Lung (tissue), 16 donors: ENCODE data around the gene SPANXN2. TPM values are rescaled to one million over a fixed set of nuclear protein-coding genes. Genes with fewer than 3 reads are reported as not detected.
"Not testable (repeated sequence)": the region's sequence is repeated elsewhere in the genome, so short reads cannot be mapped to it uniquely, and the experiment has no call there.

Experiments used
- ATAC-seq: fragments of 200-7000 bp; cut with Tn5 transposase; one replicate; pipeline ENCODE4 v1.9.1; 2020; ENCODE audit warnings: moderate number of reproducible peaks; ENCODE audit not compliant: insufficient read depth, low FRiP score
- DNase-seq, 3 donors: peaks; one replicate each; pipeline ENCODE4 v3.0.0-alpha.2; 2013 to 2017
- H3K27ac ChIP-seq, 2 donors: one replicate each; pipeline ENCODE4 v1.5.1; 2013; ENCODE audit warnings: mild to moderate bottlenecking in 2 of 2, moderate library complexity in 2 of 2, control low read depth in 1 of 2, inconsistent platforms in 1 of 2, low read depth in 1 of 2, low read length in 1 of 2
- H3K27me3 ChIP-seq, 3 donors: one replicate each; pipeline ENCODE4 v1.5.1; 2013; ENCODE audit warnings: low read length in 2 of 3; ENCODE audit not compliant: control insufficient read depth in 3 of 3, insufficient read depth in 3 of 3
- H3K36me3 ChIP-seq, 4 donors: one replicate each; pipeline ENCODE4 v1.5.1; 2013; ENCODE audit warnings: low read length in 4 of 4, mild to moderate bottlenecking in 1 of 4, moderate library complexity in 1 of 4; ENCODE audit not compliant: control insufficient read depth in 4 of 4, insufficient read depth in 4 of 4
- H3K4me1 ChIP-seq, 5 donors: one replicate each; pipeline ENCODE4 v1.5.1; 2013; ENCODE audit warnings: low read length in 5 of 5, mild to moderate bottlenecking in 2 of 5, moderate library complexity in 1 of 5; ENCODE audit not compliant: control insufficient read depth in 5 of 5, insufficient read depth in 5 of 5
- H3K4me3 ChIP-seq: one replicate; pipeline ENCODE4 v1.5.1; 2013; ENCODE audit warnings: mild to moderate bottlenecking, control low read depth, moderate library complexity
- H3K9ac ChIP-seq, 2 donors: one replicate each; pipeline ENCODE4 v1.5.1; 2013; ENCODE audit warnings: low read length in 2 of 2, control low read depth in 1 of 2; ENCODE audit not compliant: insufficient read depth in 1 of 2
- H3K9me3 ChIP-seq, 4 donors: one replicate each; pipeline ENCODE4 v1.5.1; 2013; ENCODE audit warnings: low read length in 3 of 4, mild to moderate bottlenecking in 1 of 4, moderate library complexity in 1 of 4; ENCODE audit not compliant: control insufficient read depth in 4 of 4, insufficient read depth in 3 of 4
- CTCF ChIP-seq: IDR thresholded peaks from 2 replicates; pipeline ENCODE4 v1.5.1; 2012; ENCODE audit warnings: mild to moderate bottlenecking; ENCODE audit errors: control extremely low read depth, extremely low read depth
- WGBS, 2 donors: extraction: QIAGEN DNeasy Blood & Tissue Kit; methylation state at CpG; one replicate each; pipeline ENCODE4 v1.1.7; 2013; 5-methylcytosine and 5-hydroxymethylcytosine counted together
- long read RNA-seq, 5 donors: transcript quantifications; one replicate each; lab custom pipeline, GENCODE V29; 2026
- polyA plus RNA-seq, 2 donors: library from polyadenylated mRNA; stranded (reverse); fragments of 200-250 nt; gene quantifications; one replicate each; pipeline ENCODE4 v1.2.1, GENCODE V29; 2013
- total RNA-seq, 2 donors: library from RNA; depleted of rRNA in 1 of 2; stranded (reverse); fragments of >200 nt in 1 of 2; gene quantifications; one replicate each; pipeline ENCODE4 v1.2.1, GENCODE V29; 2014 to 2021
- donor health status: control.
- donor health status: control.
- donor health status: Bipolar disorder and iron deficiency.
- donor health status: healthy.
- donor health status: DM: yes; HTN: yes; CAD: no.

The SPANXN2 gene
- not detected for total RNA-seq
- not detected for polyA plus RNA-seq
- long read RNA-seq, donor 1 = 0 reads
- long read RNA-seq, donor 2 = 0 reads
- long read RNA-seq, donor 3 = 0 reads
- long read RNA-seq, donor 4 = 0 reads
- long read RNA-seq, donor 5 = 0 reads

GRCh38 chrX:143720652-143721051 is at the start of gene SPANXN2:
TSS of gene SPANXN2 (minus strand) at chrX:143720752. CDS start at chrX:143720668, 84 bp downstream.
- not testable (repeated sequence) for H3K4me1 ChIP-seq

GRCh38 chrX:143768976-143769375 is 48.4 kb upstream of the SPANXN2 start:
- H3K9me3 ChIP-seq = peaks cover 0 to 5% (median 0%) of the 10 kb centered on the region in 4 donors
- H3K36me3 ChIP-seq = no peaks in the 10 kb centered on the region
- H3K27ac ChIP-seq = no peak overlapping the region
- H3K9ac ChIP-seq = no peak overlapping the region
- H3K4me1 ChIP-seq = no peaks in the 10 kb centered on the region
- H3K4me3 ChIP-seq = no peak overlapping the region
- ATAC-seq = no peak
- H3K27me3 ChIP-seq = peaks cover 0 to 2% (median 2%) of the 10 kb centered on the region in 3 donors
- no peak for DNase-seq
- TF ChIP-seq CTCF = no peak
- 61 to 89% methylated on average over 3 of the region's 3 CpGs for WGBS, 2 donors

More at GRCh38 chrX:143720652-143721051, at the start of gene SPANXN2:
- DNase-seq, H3K4me3 ChIP-seq, H3K27me3 ChIP-seq, H3K9me3 ChIP-seq, H3K36me3 ChIP-seq, ATAC-seq, H3K27ac ChIP-seq, H3K9ac ChIP-seq: not testable (repeated sequence)
- 50 to 65% methylated on average over 2 of the region's 2 CpGs for WGBS, 2 donors

- 87 to 93% methylated on average over 8 to 12 of the region's 12 CpGs for WGBS, 2 donors
- DNase-seq, H3K27ac ChIP-seq, H3K4me3 ChIP-seq, ATAC-seq, H3K9me3 ChIP-seq, H3K4me1 ChIP-seq, H3K9ac ChIP-seq, H3K36me3 ChIP-seq, H3K27me3 ChIP-seq: not testable (repeated sequence)
These were observed 47.2 kb upstream of the SPANXN2 start for GRCh38 chrX:143767789-143768188.

GRCh38 chrX:143757887-143758286 is 37.3 kb upstream of the SPANXN2 start:
- WGBS, 2 donors = 88 to 90% methylated on average over 7 of the region's 7 CpGs
- no peaks in the 10 kb centered on the region for H3K4me1 ChIP-seq
- H3K9ac ChIP-seq = no peak overlapping the region
- DNase-seq (no peak), ATAC-seq (no peak)
- no peaks in the 10 kb centered on the region for H3K36me3 ChIP-seq
- H3K27me3 ChIP-seq = no peaks in the 10 kb centered on the region
- H3K9me3 ChIP-seq = peaks cover 0 to 4% (median 0%) of the 10 kb centered on the region in 4 donors
- H3K4me3 ChIP-seq = no peak overlapping the region
- no peak for TF ChIP-seq CTCF
- H3K27ac ChIP-seq = no peak overlapping the region
